ENCODE results near the gene B3GNT8. TPM values are rescaled to one million over a fixed set of nuclear protein-coding genes. Genes with fewer than 3 reads are reported as not detected.

The B3GNT8 gene
- total and polyA plus RNA-seq, 2 experiments from 2014 or later, result 4.8 to 4.9 TPM

DNA sequence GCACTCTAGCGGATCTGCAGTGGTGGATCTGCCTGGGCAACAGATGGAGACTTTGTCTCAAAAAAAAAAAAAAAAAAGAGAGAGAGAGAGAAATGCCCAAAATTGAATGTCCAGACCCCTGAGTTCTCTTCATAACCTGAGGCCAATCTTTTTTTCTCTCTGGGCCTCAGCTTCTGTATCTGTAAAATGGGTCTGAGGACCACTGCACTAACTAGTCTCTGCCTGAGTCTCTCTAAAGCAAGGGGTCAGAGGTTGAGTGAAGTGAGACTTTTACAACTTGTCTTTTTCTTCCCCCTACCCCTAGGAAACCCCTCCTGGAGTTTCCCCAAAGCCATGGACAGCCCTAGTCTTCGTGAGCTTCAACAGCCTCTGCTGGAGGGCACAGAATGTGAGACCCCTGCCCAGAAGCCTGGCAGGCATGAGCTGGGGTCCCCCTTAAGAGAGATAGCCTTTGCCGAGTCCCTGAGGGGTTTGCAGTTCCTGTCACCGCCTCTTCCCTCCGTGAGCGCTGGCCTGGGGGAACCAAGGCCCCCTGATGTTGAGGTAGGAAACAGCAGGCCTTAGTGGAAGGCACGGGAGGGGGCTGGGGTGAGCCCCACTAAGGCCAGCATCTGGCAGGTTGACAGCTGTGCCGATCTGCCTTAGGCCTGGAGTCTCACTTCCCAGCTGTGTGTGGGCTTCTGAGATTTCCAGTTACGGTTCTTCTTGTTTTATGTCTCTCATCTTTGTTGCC, 49.0 kb downstream of the B3GNT8 start:
- no peaks in the 10 kb centered on the region for H3K27me3 ChIP-seq
- peak in 1 of 2 donors; percentile 31 for DNase-seq (ENCODE audit: low read depth in 1 of 2, low spot score in 1 of 2)
- no peaks in the 10 kb centered on the region for H3K9me3 ChIP-seq (ENCODE audit: low read depth)
- H3K27ac ChIP-seq, result peak overlapping the region; percentile 23
- no peaks in the 10 kb centered on the region for H3K36me3 ChIP-seq
- TF ChIP-seq, protein P1, sequence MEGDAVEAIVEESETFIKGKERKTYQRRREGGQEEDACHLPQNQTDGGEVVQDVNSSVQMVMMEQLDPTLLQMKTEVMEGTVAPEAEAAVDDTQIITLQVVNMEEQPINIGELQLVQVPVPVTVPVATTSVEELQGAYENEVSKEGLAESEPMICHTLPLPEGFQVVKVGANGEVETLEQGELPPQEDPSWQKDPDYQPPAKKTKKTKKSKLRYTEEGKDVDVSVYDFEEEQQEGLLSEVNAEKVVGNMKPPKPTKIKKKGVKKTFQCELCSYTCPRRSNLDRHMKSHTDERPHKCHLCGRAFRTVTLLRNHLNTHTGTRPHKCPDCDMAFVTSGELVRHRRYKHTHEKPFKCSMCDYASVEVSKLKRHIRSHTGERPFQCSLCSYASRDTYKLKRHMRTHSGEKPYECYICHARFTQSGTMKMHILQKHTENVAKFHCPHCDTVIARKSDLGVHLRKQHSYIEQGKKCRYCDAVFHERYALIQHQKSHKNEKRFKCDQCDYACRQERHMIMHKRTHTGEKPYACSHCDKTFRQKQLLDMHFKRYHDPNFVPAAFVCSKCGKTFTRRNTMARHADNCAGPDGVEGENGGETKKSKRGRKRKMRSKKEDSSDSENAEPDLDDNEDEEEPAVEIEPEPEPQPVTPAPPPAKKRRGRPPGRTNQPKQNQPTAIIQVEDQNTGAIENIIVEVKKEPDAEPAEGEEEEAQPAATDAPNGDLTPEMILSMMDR (IDR thresholded peaks at IDR 0.05; ENCODE audit: low read depth, low read length), result peak; percentile 10
- H3K4me3 ChIP-seq, result no peak overlapping the region
- H3K4me1 ChIP-seq (ENCODE audit: low read depth), result no peaks in the 10 kb centered on the region

- Histone ChIP-seq H3K27ac (no peak overlapping the region), H3K9me3 (ENCODE audit: low read depth) (no peaks in the 10 kb centered on the region), H3K4me3 (peak overlapping the region; percentile 58), H3K4me1 (ENCODE audit: low read depth) (no peaks in the 10 kb centered on the region), H3K36me3 (no peaks in the 10 kb centered on the region), H3K27me3 (no peaks in the 10 kb centered on the region)
- TF ChIP-seq, protein P1 (IDR thresholded peaks at IDR 0.05; ENCODE audit: low read depth, low read length), result no peak
- DNase-seq (ENCODE audit: low read depth in 1 of 2, low spot score in 1 of 2), result no peak
These were observed 50.2 kb downstream of the B3GNT8 start for GRCh38 chr19:41376998-41377365.

DNA sequence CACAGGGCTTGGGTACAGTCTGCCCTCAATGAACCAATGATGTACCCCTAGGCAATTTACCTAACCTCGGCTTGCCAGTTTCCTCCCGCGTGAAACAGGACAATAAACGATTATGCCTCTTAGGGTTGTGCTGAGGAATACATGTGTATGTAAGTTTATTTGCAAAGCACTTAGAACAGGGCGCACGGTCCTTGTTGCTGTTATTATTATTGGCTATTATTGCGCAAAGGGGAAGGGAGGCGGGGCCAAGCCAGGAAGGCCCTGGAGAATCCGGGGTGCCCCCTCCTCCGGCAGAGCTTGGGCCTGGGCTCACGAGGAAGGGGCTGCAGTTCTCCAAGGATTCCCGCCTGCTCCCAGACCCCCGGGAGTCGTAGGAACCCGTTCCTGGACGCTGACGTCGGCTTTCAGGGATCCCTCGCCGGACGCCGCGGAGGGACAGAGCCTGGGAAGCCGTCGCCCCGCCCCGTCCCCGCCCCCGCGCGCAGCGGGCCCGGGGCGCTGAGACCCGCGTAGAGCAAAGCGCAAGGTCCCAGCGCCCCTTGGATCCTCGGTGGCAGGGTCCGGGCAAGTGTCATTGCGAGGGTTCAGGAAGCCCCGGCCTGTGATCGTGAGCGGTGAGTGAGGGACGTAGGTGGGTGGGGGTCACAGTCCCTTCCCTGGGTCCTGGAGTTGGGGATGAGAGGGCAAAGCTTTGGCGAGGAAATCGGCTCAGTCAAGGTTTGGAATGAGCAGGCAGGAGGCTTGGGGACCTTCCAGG, 50.8 kb downstream of the B3GNT8 start, which contains the start of gene TMEM91:
Gene TMEM91 (plus strand): TSS at position 293 of the 757 bp plus-strand sequence. CDS start 1,777 bp downstream, outside the sequence.
- H3K9me3 ChIP-seq (ENCODE audit: low read depth), result no peaks in the 10 kb centered on the region
- no peak within 1 kb of the TSS for H3K27ac ChIP-seq
- H3K36me3 ChIP-seq, result no peaks in the 10 kb centered on the region
- peak; percentile 44 to 65 for DNase-seq (ENCODE audit: low read depth in 1 of 2, low spot score in 1 of 2)
- H3K4me1 ChIP-seq (ENCODE audit: low read depth), result no peaks in the 10 kb centered on the region
- H3K27me3 ChIP-seq, result no peaks in the 10 kb centered on the region
- H3K4me3 ChIP-seq, result peak within 1 kb of the TSS; percentile 58
- TF ChIP-seq, protein P1 (IDR thresholded peaks at IDR 0.05; ENCODE audit: low read depth, low read length), result no peak

Other genes with a start within 250 kb of the B3GNT8 start
- gene CYP2S1, start 234.2 kb downstream of the B3GNT8 start, total RNA-seq, result 1.7 and 1.8 TPM in 2 replicates
- gene CYP2S1, start 234.2 kb downstream of the B3GNT8 start, polyA plus RNA-seq, result 0.60 and 2.3 TPM in 2 replicates
- 62.7 and 68.5 TPM in 2 replicates for gene AXL, start 208.2 kb downstream of the B3GNT8 start, total RNA-seq
- 16.6 and 26.2 TPM in 2 replicates for gene AXL, start 208.2 kb downstream of the B3GNT8 start, polyA plus RNA-seq
- 159 and 195 TPM in 2 replicates for gene HNRNPUL1, start 163.0 kb downstream of the B3GNT8 start, total RNA-seq
- 148 and 216 TPM in 2 replicates for gene HNRNPUL1, start 163.0 kb downstream of the B3GNT8 start, polyA plus RNA-seq
- 24.6 and 25.2 TPM in 2 replicates for gene CCDC97, start 117.2 kb downstream of the B3GNT8 start, total RNA-seq
- gene CCDC97, start 117.2 kb downstream of the B3GNT8 start, polyA plus RNA-seq, result 29.7 and 32.4 TPM in 2 replicates
- gene TGFB1, start 73.5 kb downstream of the B3GNT8 start, total RNA-seq, result 19.4 and 32.6 TPM in 2 replicates
- gene TGFB1, start 73.5 kb downstream of the B3GNT8 start, polyA plus RNA-seq, result 34.8 and 52.3 TPM in 2 replicates
- 5.3 and 7.8 TPM in 2 replicates for gene B9D2, start 63.2 kb downstream of the B3GNT8 start, total RNA-seq
- gene B9D2, start 63.2 kb downstream of the B3GNT8 start, polyA plus RNA-seq, result 10.8 and 10.9 TPM in 2 replicates
- 16.8 and 21.8 TPM in 2 replicates for gene TMEM91, start 50.8 kb downstream of the B3GNT8 start, total RNA-seq
- 14.5 and 18.1 TPM in 2 replicates for gene TMEM91, start 50.8 kb downstream of the B3GNT8 start, polyA plus RNA-seq
- 24.5 and 31.4 TPM in 2 replicates for gene EXOSC5, start 30.0 kb downstream of the B3GNT8 start, total RNA-seq
- 40.6 and 53.0 TPM in 2 replicates for gene EXOSC5, start 30.0 kb downstream of the B3GNT8 start, polyA plus RNA-seq
- gene BCKDHA, start 29.6 kb downstream of the B3GNT8 start, total RNA-seq, result 127 and 166 TPM in 2 replicates
- 151 and 200 TPM in 2 replicates for gene BCKDHA, start 29.6 kb downstream of the B3GNT8 start, polyA plus RNA-seq
- 78.5 and 110 TPM in 2 replicates for gene DMAC2, start 12.5 kb upstream of the B3GNT8 start, total RNA-seq
- 126 and 137 TPM in 2 replicates for gene DMAC2, start 12.5 kb upstream of the B3GNT8 start, polyA plus RNA-seq
- gene ERICH4, start 15.8 kb upstream of the B3GNT8 start, total RNA-seq, result not detected in 2 replicates
- gene ERICH4, start 15.8 kb upstream of the B3GNT8 start, polyA plus RNA-seq, result not detected in 2 replicates
- gene CEACAM21, start 148.8 kb upstream of the B3GNT8 start, total RNA-seq, result 2.8 and 4.4 TPM in 2 replicates
- 2.2 and 5.0 TPM in 2 replicates for gene CEACAM21, start 148.8 kb upstream of the B3GNT8 start, polyA plus RNA-seq
- not detected in 2 replicates for gene CEACAM4, start 199.7 kb upstream of the B3GNT8 start, total RNA-seq
- gene CEACAM4, start 199.7 kb upstream of the B3GNT8 start, polyA plus RNA-seq, result not detected in 2 replicates

Measured in cardiac muscle cell (in vitro differentiated cells and primary cell).